Left lung (tissue), 10 donors: ENCODE results near the gene PGAP1. TPM values are rescaled to one million over a fixed set of nuclear protein-coding genes. Genes with fewer than 3 reads are reported as not detected.

Experiments used
- ATAC-seq: fragments of 200-7000 bp; cut with Tn5 transposase; one replicate; pipeline ENCODE4 v1.9.1; 2020; ENCODE audit warnings: moderate library complexity
- DNase-seq, 4 donors: peaks; one replicate each; pipeline ENCODE4 v3.0.0-alpha.2; 2013 to 2020
- H3K27ac ChIP-seq, 2 donors: fragments of 200-600 bp; sonication (generic) in 1 of 2; one replicate each; pipeline versions ENCODE4 v1.5.0 to v1.8.0; 2020 to 2021
- H3K27me3 ChIP-seq, 2 donors: fragments of 200-600 bp; sonication (generic) in 1 of 2; one replicate each; pipeline versions ENCODE4 v1.5.0 to v1.8.0; 2020 to 2021
- H3K36me3 ChIP-seq, 2 donors: fragments of 200-600 bp; sonication (generic) in 1 of 2; one replicate each; pipeline versions ENCODE4 v1.5.0 to v1.8.0; 2020 to 2021
- H3K4me1 ChIP-seq, 2 donors: fragments of 200-600 bp; one replicate each; pipeline ENCODE4 v1.8.0; 2021
- H3K4me3 ChIP-seq, 2 donors: fragments of 200-600 bp; sonication (generic) in 1 of 2; one replicate each; pipeline versions ENCODE4 v1.5.0 to v1.8.0; 2020 to 2021; ENCODE audit warnings: mild to moderate bottlenecking in 1 of 2
- H3K9me3 ChIP-seq, 2 donors: fragments of 200-600 bp; sonication (generic) in 1 of 2; one replicate each; pipeline versions ENCODE4 v1.5.0 to v1.8.0; 2020 to 2021
- CTCF ChIP-seq, 2 donors: fragments of 200-600 bp; sonication (generic) in 1 of 2; IDR thresholded peaks; one replicate each; pipeline versions ENCODE4 v1.5.0 to v1.8.0; 2021; ENCODE audit warnings: antibody characterized with exemption in 2 of 2
- intact Hi-C, 2 donors: fragments of 100-400 bp; cut with DNase I; formaldehyde crosslinking; loops; one replicate each; pipeline versions ENCODE4 v1.11.2 to v1.14.2; 2022
- polyA plus RNA-seq, 6 donors: library from polyadenylated mRNA; unstranded; fragments of 120-200 nt; gene quantifications; one replicate each; pipeline ENCODE4 v1.2.1, GENCODE V29; 2013; ENCODE audit not compliant: insufficient read length in 6 of 6
- total RNA-seq, 2 donors: library from RNA; stranded (reverse); fragmentation: NEBNext Ultra II Directional; extraction: Animal tissue kit (Norgen Biotek cat#: 25700); gene quantifications; one replicate each; pipeline ENCODE4 v1.2.1, GENCODE V29; 2021
- donor health status: DM: no; HTN: yes; CAD: no.
- donor health status: DM: no; HTN: no; CAD: no.

The PGAP1 gene
- total and polyA plus RNA-seq, 8 donors: 12.1 to 34.6 (median 26.7) TPM

- no peaks in the 10 kb centered on the region for H3K36me3 ChIP-seq
- no peak for TF ChIP-seq CTCF (IDR thresholded peaks at IDR 0.05)
- H3K4me1 ChIP-seq: peaks cover 0 to 7% of the 10 kb centered on the region in 2 donors
- intact Hi-C loops: no loop called here
- ATAC-seq (no peak), DNase-seq (no peak)
- no peaks in the 10 kb centered on the region for H3K27me3 ChIP-seq
- H3K27ac ChIP-seq: no peak overlapping the region
- no peak overlapping the region for H3K4me3 ChIP-seq
- H3K9me3 ChIP-seq: no peaks in the 10 kb centered on the region
Observed at GRCh38 chr2:196955036-196955435, 28.5 kb upstream of the PGAP1 start.

- TF ChIP-seq CTCF (IDR thresholded peaks at IDR 0.05): no peak
- Histone ChIP-seq H3K4me3 (no peak overlapping the region), H3K27ac (no peak overlapping the region), H3K27me3 (no peaks in the 10 kb centered on the region), H3K9me3 (no peaks in the 10 kb centered on the region), H3K36me3 (no peaks in the 10 kb centered on the region), H3K4me1 (no peaks in the 10 kb centered on the region)
- intact Hi-C loops: no loop called here
- ATAC-seq (no peak), DNase-seq (no peak)
Observed at GRCh38 chr2:196954001-196954400, 27.5 kb upstream of the PGAP1 start.

- intact Hi-C loops: no loop called here
- ATAC-seq: no peak
Observed at GRCh38 chr2:196952936-196953335, 26.4 kb upstream of the PGAP1 start.

GRCh38 chr2:196951973-196952372 is 25.5 kb upstream of the PGAP1 start:
- TF ChIP-seq CTCF (IDR thresholded peaks at IDR 0.05): no peak
- no peak for ATAC-seq
- no peak overlapping the region for H3K27ac ChIP-seq
- H3K4me3 ChIP-seq: no peak overlapping the region
- H3K4me1 ChIP-seq: no peaks in the 10 kb centered on the region
- H3K36me3 ChIP-seq: no peaks in the 10 kb centered on the region
- DNase-seq: no peak
- intact Hi-C loops: no loop called here
- no peaks in the 10 kb centered on the region for H3K9me3 ChIP-seq
- H3K27me3 ChIP-seq: no peaks in the 10 kb centered on the region

More at GRCh38 chr2:196952936-196953335, 26.4 kb upstream of the PGAP1 start:
- TF ChIP-seq CTCF (IDR thresholded peaks at IDR 0.05): no peak
- H3K27ac ChIP-seq: no peak overlapping the region
- no peaks in the 10 kb centered on the region for H3K4me1 ChIP-seq
- H3K9me3 ChIP-seq: no peaks in the 10 kb centered on the region
- H3K27me3 ChIP-seq: no peaks in the 10 kb centered on the region
- DNase-seq: no peak
- no peak overlapping the region for H3K4me3 ChIP-seq
- H3K36me3 ChIP-seq: no peaks in the 10 kb centered on the region

- no peak for ATAC-seq
Observed at GRCh38 chr2:196949116-196949515, 22.6 kb upstream of the PGAP1 start.

More at GRCh38 chr2:196949116-196949515, 22.6 kb upstream of the PGAP1 start:
- H3K27me3 ChIP-seq: peaks cover 0 to 3% of the 10 kb centered on the region in 2 donors
- H3K27ac ChIP-seq: no peak overlapping the region
- no peak for TF ChIP-seq CTCF (IDR thresholded peaks at IDR 0.05)
- no peak overlapping the region for H3K4me3 ChIP-seq
- H3K4me1 ChIP-seq: no peaks in the 10 kb centered on the region
- H3K36me3 ChIP-seq: no peaks in the 10 kb centered on the region
- no peak for DNase-seq
- intact Hi-C loops: no loop called here
- no peaks in the 10 kb centered on the region for H3K9me3 ChIP-seq
